Measurements from ENCODE around the gene ZFYVE21. TPM values are rescaled to one million over a fixed set of nuclear protein-coding genes. Genes with fewer than 3 reads are reported as not detected.

Gene ZFYVE21
- total RNA-seq, 1 experiment from 2014 or later = 93.3 TPM

GRCh38 chr14:103728721-103729120 lies 13.1 kb downstream of the ZFYVE21 start:
- H3K4me2 ChIP-seq = no peak overlapping the region
- H4K20me1 ChIP-seq (ENCODE audit: insufficient read depth) = peaks cover 31% of the 10 kb centered on the region
- intact Hi-C loops (cut with micrococcal nuclease; ENCODE audit: unreplicated experiment) = no loop called here
- H3K27me3 ChIP-seq (ENCODE audit: insufficient read depth, low read depth) = no peaks in the 10 kb centered on the region
- H3K4me3 ChIP-seq = no peak overlapping the region
- no peak overlapping the region for H2AFZ ChIP-seq
- H3K4me1 ChIP-seq (replicated peaks; ENCODE audit: insufficient read depth) = no peaks in the 10 kb centered on the region
- peaks cover 14% of the 10 kb centered on the region; the same call in 1 of the 2 replicates for H3K36me3 ChIP-seq (ENCODE audit: low read depth)
- no peak for DNase-seq
- H3K9me3 ChIP-seq (ENCODE audit: insufficient read depth, low read depth) = no peaks in the 10 kb centered on the region
- CTCF ChIA-PET = no interaction called here
- H3K9me2 ChIP-seq (ENCODE audit: insufficient read depth) = no peaks in the 10 kb centered on the region
- H3K27ac ChIP-seq = no peak overlapping the region
- no TSS peak for BruUV-seq (replicated peaks)
- peaks cover 8% of the 10 kb centered on the region; the same call in 1 of the 2 replicates for H3K79me2 ChIP-seq (ENCODE audit: low read depth)
- POLR2A ChIA-PET (ENCODE audit: unreplicated experiment) = no interaction called here
- H3F3A ChIP-seq (ENCODE audit: insufficient read depth, low read depth) = peaks cover 6% of the 10 kb centered on the region; the same call in 1 of the 2 replicates
- TF ChIP-seq CTCF (conservative IDR thresholded peaks at IDR 0.05) (no peak), EZH2 (IDR thresholded peaks at IDR 0.05; ENCODE audit: low read depth) (no peak)

- peaks cover 9% of the 10 kb centered on the region; the same call in 1 of the 2 replicates for H3F3A ChIP-seq (ENCODE audit: insufficient read depth, low read depth)
- DNase-seq = no peak
- H3K79me2 ChIP-seq (ENCODE audit: low read depth) = 0 out of 2 replicates have a peak, but pooled peaks cover 8% of the 10 kb centered on the region
- no peak overlapping the region for H3K27ac ChIP-seq
- H3K27me3 ChIP-seq (ENCODE audit: insufficient read depth, low read depth) = no peaks in the 10 kb centered on the region
- no peaks in the 10 kb centered on the region for H3K4me1 ChIP-seq (replicated peaks; ENCODE audit: insufficient read depth)
- CTCF ChIA-PET = no interaction called here
- BruUV-seq (replicated peaks) = no TSS peak
- peaks cover 24% of the 10 kb centered on the region for H4K20me1 ChIP-seq (ENCODE audit: insufficient read depth)
- no peaks in the 10 kb centered on the region for H3K9me2 ChIP-seq (ENCODE audit: insufficient read depth)
- TF ChIP-seq CTCF (conservative IDR thresholded peaks at IDR 0.05) = no peak
- TF ChIP-seq EZH2 (IDR thresholded peaks at IDR 0.05; ENCODE audit: low read depth) = no peak
- POLR2A ChIA-PET (ENCODE audit: unreplicated experiment) = no interaction called here
- intact Hi-C loops (cut with micrococcal nuclease; ENCODE audit: unreplicated experiment) = no loop called here
- H3K4me3 ChIP-seq = no peak overlapping the region
- no peak overlapping the region for H3K4me2 ChIP-seq
- no peaks in the 10 kb centered on the region for H3K9me3 ChIP-seq (ENCODE audit: insufficient read depth, low read depth)
- H2AFZ ChIP-seq = no peak overlapping the region
- H3K36me3 ChIP-seq (ENCODE audit: low read depth) = peaks cover 14% of the 10 kb centered on the region; the same call in 1 of the 2 replicates
Observed at GRCh38 chr14:103729496-103730448, 14.2 kb downstream of the ZFYVE21 start.

GRCh38 chr14:103730490-103731035 lies 15.0 kb downstream of the ZFYVE21 start:
- H3K4me2 ChIP-seq = no peak overlapping the region
- no TSS peak for BruUV-seq (replicated peaks)
- H3K4me3 ChIP-seq = no peak overlapping the region
- no peak; the same call in 1 of the 2 replicates for TF ChIP-seq CTCF (conservative IDR thresholded peaks at IDR 0.05)
- TF ChIP-seq EZH2 (IDR thresholded peaks at IDR 0.05; ENCODE audit: low read depth) = no peak
- no peaks in the 10 kb centered on the region for H3K27me3 ChIP-seq (ENCODE audit: insufficient read depth, low read depth)
- no peak overlapping the region for H3K27ac ChIP-seq
- H3K9me2 ChIP-seq (ENCODE audit: insufficient read depth) = no peaks in the 10 kb centered on the region
- H3K79me2 ChIP-seq (ENCODE audit: low read depth) = 0 out of 2 replicates have a peak, but pooled peaks cover 8% of the 10 kb centered on the region
- H4K20me1 ChIP-seq (ENCODE audit: insufficient read depth) = peaks cover 16% of the 10 kb centered on the region
- peaks cover 14% of the 10 kb centered on the region; the same call in 1 of the 2 replicates for H3K36me3 ChIP-seq (ENCODE audit: low read depth)
- no peak overlapping the region for H2AFZ ChIP-seq
- peaks cover under 1% of the 10 kb centered on the region; the same call in 1 of the 2 replicates for H3K4me1 ChIP-seq (replicated peaks; ENCODE audit: insufficient read depth)
- intact Hi-C loops (cut with micrococcal nuclease; ENCODE audit: unreplicated experiment) = no loop called here
- no peak for DNase-seq
- H3F3A ChIP-seq (ENCODE audit: insufficient read depth, low read depth) = peaks cover 10% of the 10 kb centered on the region; the same call in 1 of the 2 replicates
- POLR2A ChIA-PET (ENCODE audit: unreplicated experiment) = no interaction called here
- H3K9me3 ChIP-seq (ENCODE audit: insufficient read depth, low read depth) = no peaks in the 10 kb centered on the region
- CTCF ChIA-PET = no interaction called here
